SH-SY5Y (cell line): Measurements from ENCODE around the gene PZP.

ENCODE experiments used
- GATA2 ChIP-seq: IDR thresholded peaks from 2 replicates; pipeline ENCODE4 v1.6.1; 2011; ENCODE audit warnings: mild to moderate bottlenecking, low read depth, low read length
- GATA3 ChIP-seq: IDR thresholded peaks from 2 replicates; pipeline ENCODE4 v1.6.1; 2011; ENCODE audit warnings: low read depth, mild to moderate bottlenecking, low read length, moderate library complexity

DNA sequence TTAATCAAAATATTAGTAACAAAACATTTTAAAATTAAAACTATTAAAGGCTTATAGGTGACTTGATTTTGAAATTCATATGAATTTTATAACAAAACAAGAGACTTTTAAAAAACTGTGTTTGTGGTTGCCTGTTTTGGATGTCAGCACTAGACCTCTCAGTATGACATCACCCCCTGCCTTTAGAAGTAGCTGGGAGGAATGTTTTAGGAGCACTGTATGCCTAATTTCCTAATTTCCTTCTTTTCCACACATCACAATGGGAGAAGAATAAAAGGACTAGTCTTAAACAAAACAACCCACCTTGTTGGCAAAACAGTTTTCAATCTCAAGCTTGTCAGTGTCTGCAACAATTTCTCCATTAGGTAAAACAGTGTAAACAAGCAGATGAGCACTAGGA, 48.1 kb upstream of the PZP start:
- TF ChIP-seq GATA2: no peak
- TF ChIP-seq GATA3: no peak
